GM18951 (cell line): ENCODE results near the gene TSNAX.

Experiments used
- POLR2A ChIP-seq: IDR thresholded peaks from 4 replicates; pipeline ENCODE4 v1.6.1; 2011; ENCODE audit warnings: mild to moderate bottlenecking; ENCODE audit not compliant: insufficient read length, insufficient read depth; ENCODE audit errors: extremely low read depth
- in situ Hi-C: fragments of 300-500 bp; cut with MboI; formaldehyde crosslinking; loops from one replicate; pipeline ENCODE4 v1.12.0; 2022; ENCODE audit warnings: low sequenced_read_pairs, mixed read lengths, inconsistent platforms; ENCODE audit not compliant: unreplicated experiment

Gene TSNAX

DNA sequence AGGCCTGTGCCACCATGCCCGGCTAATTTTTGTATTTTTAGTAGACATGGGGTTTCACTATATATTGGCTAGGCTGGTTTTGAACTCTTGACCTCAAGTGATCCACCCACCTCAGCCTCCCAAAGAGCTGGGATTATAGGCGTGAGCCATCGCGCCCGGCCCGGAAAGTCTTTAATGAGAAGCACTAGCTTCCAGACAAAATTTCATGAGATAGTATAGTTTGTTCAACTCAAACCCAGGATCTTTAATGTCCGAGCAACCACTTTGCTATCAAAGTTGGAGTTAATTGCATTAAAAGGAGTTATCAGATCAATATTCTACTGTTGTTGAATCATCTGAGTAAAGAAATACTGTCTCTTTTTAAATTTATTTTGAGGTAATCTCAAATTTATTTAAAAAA, 4.8 kb downstream of the TSNAX start:
- no peak for TF ChIP-seq POLR2A
- in situ Hi-C loops = no loop called here

DNA sequence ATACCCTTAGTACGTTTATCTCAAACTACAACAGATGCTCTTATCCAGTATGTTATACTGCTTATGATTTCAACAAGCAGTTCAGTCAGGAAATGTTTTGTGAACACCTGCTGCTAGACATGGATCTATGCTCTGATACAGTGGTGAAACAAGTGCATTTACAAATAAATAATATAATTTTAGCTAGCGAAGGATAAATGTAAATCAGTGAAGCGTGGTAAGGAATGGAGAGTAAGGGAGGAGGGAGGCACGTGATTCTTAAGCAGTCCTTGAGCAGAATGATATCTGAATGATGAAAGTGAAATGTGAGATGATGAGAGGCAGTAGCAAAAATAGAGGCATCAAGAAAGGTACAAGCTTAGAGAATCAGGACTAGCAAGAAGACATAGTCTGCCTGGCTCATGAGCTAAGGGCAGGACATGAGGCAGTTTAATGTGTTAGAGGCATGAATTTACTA, 6.3 kb downstream of the TSNAX start:
- TF ChIP-seq POLR2A = no peak
- in situ Hi-C loops = no loop called here

DNA sequence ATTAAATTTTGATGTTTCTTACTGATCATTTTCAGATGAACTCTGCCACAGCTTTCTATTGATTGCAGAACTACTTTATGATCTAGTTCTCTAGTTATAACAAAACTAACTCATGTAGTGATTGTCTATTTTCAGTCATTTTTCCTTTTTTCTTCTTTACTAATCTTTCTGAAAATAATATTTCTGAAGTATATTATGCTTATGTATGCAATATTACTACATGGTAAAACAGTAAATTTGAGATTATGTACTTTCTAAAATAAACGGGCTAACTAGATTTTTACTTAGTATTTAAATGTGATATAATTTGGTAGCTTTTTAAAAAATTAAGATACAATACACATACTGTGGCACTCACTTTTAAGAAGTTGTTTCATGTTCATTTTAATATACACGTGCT, 7.6 kb downstream of the TSNAX start:
- in situ Hi-C loops = no loop called here
- TF ChIP-seq POLR2A = no peak

DNA sequence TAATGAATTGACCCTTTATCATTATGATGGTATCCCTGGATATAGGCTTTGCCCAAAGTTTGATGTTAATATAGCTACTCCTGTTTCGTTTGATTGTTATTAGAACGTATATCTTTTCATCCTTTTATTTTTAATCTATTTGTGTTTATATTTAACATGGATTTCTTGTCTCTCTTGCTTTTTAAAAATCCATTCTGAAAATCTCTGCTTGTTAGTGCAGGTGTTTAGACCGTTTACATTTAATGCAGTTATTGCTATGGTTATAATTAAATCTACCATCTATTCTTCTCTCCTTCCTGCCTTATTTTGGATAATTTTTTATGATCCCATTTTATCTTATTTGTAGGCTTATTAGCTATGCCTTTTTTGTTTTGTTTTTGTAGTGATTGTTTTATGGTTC, 12.4 kb downstream of the TSNAX start:
- in situ Hi-C loops = no loop called here
- TF ChIP-seq POLR2A = no peak

DNA sequence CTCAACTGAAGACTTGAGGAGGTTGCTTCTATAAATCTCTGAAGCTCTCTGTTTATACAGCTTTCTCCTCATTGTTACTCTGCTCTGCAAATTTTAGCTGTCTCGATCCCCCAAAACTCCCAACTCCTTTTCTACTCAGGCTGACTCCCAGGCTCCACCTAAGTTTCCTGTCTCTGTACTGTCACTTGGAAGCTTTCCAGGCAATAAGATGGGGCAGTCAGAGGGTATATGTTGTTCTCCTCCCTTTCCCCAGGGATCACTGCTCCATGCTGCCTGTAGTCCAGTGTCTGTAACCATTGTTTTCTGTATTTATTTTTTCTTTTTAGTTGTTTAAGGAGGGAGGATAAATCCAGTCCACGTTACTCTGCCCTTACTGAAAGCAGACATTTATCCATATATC, 13.4 kb downstream of the TSNAX start:
- no peak for TF ChIP-seq POLR2A
- in situ Hi-C loops = no loop called here

DNA sequence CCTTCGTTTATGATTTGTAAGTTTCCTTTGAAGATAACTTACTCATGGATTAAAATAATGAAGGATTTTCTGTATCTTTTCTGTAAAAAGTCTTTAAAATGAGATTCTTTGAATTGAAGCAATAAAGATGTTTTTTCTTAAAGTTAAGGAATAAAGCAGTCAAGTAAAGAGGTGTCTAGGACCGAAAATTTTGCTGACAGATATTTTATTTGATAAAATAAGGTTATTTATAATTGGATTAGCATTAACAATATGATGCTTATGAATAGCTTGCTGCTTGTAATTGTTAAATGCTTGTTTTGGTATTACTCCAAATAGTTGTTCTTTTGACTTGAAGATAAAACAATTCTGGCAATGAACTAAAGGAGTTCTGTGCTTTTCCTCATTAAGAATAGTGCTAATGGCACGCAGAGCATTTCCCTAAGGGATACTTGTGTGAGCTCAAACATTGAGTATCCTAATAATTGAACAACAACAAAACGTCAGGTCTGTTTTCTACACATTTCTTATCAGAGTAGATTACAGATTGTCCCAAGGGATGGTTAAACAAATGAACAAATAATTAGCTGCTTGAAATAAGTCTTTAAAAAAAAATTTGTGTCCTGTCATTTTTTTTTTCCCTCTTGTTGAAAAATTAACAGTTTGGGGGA, 16.6 kb downstream of the TSNAX start:
- in situ Hi-C loops = no loop called here
- no peak for TF ChIP-seq POLR2A

DNA sequence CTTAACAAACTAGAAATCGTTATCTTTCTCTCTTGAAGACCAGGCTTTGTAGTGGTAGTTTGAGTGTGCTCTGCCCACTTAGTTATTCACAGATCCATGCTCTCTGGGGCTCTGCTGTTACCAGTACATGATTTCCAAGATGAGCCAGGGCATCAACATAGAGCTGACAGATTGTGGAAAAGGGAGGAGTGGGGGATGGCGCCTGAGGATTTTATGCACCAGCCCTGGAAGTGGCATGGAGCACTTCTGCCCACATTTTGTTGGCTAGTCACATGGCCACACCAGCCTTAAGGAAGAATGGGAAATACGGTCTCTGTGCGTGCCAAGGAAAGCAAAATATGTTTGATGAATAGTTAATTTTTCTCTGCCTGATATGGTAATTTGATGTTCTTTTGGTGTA, 18.2 kb downstream of the TSNAX start:
- TF ChIP-seq POLR2A = no peak
- in situ Hi-C loops = no loop called here

DNA sequence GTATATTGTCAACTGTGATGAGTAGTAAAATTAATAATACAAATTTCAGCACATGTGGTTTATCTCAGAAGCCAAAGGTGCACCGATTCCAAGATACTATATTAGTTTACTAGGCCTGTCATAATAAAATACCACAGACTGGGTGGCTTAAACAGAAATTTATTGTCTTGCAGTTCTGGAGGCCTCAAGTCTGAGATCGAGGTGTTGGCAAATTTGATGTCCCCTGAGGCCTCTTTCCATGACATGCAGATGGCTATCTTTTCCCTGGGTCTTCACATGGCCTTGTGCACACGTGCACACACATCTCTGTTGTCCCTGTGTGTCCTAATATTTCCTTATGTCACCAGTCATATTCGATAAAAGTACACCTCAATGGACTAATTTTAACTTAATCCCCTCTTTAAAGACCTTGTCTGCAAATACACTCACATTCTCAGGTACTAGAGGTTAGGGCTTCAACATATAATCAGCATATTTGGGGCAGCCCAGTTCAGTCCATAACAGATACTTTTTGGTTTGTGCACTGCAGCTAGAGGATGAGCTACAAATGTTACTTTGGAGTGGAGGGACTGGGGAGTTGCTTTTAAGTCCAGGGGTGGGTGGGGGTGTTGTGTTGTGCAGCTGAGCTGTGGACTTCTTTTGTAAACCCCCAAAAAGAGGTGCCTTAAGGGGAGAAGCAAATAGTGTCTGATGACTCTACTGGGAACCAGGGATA, 21.4 kb downstream of the TSNAX start:
- TF ChIP-seq POLR2A = no peak
- in situ Hi-C loops = no loop called here

DNA sequence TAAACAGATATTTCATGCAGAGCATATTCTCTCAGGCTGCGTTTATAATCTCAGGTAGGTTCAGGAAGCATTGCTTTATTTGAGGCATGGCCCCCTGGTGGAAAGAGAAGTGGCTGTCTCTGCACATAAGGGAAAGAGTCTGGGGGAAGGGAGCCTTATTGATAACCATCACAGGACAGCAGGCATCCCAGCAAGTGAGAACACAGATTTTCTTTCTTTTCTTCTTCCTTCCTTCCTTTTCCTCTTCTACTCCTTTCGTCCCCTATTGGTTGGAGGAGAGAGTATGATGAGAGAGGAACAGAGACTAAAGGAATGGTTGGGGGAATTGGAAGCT, 21.9 kb downstream of the TSNAX start:
- in situ Hi-C loops = no loop called here
- TF ChIP-seq POLR2A = no peak

DNA sequence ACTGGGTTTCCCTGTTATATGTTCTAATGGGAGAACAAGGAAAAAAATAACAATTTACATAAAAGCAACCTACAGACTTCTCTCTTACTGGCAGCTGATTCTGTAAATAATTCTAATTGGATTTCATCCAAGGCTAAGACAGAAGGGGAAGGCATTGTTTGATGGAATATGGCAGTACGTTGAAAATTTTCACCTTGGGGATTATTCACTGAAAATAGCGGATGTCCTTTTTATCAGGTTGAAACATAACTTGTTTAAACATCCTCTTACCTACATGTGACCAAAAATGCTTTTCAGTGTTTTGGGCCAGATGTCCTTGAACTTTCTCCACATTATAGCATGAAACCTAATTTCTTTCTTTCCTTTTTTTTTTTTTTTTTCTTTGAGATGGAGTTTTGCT, 24.9 kb downstream of the TSNAX start:
- in situ Hi-C loops = no loop called here
- TF ChIP-seq POLR2A = no peak

DNA sequence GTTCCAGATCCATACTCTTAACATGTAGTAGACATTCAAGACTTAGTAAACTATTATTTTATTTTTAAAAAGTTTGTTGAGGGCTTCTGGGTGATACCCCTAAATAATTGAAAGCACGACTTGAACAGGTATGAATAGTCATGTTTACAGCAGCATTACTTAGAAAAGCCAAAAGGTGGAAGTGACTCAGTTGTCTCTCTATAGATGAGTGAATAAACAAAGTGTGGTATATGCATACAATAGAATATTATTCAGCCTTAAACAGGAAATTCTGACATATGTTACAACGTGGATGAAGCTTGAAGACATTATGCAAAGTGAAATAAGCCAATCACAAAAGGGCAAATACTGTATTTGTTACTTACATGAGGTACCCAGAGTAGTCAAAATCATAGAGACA, 26.5 kb downstream of the TSNAX start:
- no peak for TF ChIP-seq POLR2A
- in situ Hi-C loops = no loop called here

DNA sequence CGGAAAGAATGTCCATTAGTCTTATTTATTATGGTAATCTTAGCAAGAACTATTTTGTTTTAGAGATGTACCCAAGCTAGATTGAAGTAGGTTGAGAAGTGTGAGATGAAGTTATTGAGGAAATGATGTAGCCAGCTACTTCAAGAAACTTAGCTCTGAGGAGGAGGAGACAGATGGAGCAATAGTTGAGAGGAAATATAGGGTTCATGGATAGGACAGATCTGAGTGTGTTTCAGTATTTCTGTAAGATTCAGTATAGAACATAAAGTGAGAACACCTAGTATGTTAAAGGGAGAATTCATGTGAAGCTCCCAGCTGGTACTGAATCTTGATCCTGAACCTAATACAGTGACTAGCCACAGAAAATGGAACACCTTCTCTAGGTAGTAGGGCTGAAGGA, 28.9 kb downstream of the TSNAX start:
- no peak for TF ChIP-seq POLR2A
- in situ Hi-C loops = no loop called here

DNA sequence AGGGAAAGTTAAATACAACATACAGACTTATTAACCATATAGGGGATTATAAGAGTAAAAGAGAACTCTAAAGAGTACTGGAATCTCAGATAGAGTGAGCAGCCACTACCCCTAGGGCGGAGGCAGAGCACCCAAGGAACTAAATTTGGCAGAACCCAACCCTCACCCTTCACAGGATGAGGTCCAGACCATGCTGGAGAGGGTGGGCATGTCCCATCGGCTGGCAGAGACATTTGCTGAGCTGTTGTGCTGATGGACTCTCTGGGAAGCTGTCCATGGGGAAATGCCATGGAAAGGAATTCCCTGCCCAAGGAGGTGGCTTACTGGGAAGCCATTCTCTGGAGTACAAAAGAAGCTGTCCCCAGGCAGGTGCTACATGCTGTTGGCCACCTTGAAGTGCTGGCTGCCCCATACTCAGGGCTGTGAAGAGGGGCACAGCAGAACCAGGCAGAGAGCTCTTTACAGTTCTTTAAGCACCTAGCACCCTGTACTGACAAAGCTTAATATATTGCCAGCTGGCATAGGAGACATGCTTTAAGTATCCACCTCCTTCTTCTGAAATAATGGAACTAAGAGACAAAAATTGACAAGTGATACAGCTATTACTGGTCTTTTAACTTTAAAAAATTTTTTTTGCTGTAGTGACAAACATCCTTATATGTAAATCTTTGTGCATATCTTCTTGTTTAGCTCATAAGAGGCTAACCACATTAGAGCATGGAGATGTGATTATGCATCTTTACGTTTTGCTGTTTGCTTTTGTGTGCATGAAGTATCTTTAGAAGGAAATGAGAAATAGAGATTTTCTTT, 29.6 kb downstream of the TSNAX start:
- no peak for TF ChIP-seq POLR2A
- in situ Hi-C loops = no loop called here
